ENCODE results near the gene APH1B. TPM values are rescaled to one million over a fixed set of nuclear protein-coding genes. Genes with fewer than 3 reads are reported as not detected.
"Not testable (repeated sequence)": the region's sequence is repeated elsewhere in the genome, so short reads cannot be mapped to it uniquely, and the experiment has no call there.

Gene APH1B
- total RNA-seq, 4 donors from 2014 or later: 15.9 to 17.4 (median 17.0) TPM

DNA sequence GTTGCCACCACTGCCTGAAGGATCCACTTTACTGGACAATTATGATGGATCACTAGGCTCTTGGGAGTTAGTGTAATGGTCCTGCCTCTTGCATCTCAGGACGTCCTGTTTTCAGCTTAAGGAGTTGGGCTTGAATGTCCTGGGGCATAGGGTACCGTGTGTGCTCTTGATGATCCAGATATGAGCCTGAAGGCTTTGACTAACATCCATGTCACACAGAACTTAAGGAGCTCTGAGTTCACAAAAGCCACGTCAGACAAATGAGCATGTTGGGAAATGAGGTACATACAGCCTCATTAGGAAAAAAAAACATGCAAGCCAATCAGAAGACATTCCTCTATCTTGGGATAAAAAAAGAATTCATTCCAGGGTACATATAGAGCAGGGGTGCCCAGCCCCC, 63.5 kb downstream of the APH1B start:
- TF ChIP-seq, protein P1, sequence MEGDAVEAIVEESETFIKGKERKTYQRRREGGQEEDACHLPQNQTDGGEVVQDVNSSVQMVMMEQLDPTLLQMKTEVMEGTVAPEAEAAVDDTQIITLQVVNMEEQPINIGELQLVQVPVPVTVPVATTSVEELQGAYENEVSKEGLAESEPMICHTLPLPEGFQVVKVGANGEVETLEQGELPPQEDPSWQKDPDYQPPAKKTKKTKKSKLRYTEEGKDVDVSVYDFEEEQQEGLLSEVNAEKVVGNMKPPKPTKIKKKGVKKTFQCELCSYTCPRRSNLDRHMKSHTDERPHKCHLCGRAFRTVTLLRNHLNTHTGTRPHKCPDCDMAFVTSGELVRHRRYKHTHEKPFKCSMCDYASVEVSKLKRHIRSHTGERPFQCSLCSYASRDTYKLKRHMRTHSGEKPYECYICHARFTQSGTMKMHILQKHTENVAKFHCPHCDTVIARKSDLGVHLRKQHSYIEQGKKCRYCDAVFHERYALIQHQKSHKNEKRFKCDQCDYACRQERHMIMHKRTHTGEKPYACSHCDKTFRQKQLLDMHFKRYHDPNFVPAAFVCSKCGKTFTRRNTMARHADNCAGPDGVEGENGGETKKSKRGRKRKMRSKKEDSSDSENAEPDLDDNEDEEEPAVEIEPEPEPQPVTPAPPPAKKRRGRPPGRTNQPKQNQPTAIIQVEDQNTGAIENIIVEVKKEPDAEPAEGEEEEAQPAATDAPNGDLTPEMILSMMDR (IDR thresholded peaks at IDR 0.05): no peak
- DNase-seq (ENCODE audit: low spot score): no peak
- no peak for ATAC-seq (ENCODE audit: low FRiP score)

DNA sequence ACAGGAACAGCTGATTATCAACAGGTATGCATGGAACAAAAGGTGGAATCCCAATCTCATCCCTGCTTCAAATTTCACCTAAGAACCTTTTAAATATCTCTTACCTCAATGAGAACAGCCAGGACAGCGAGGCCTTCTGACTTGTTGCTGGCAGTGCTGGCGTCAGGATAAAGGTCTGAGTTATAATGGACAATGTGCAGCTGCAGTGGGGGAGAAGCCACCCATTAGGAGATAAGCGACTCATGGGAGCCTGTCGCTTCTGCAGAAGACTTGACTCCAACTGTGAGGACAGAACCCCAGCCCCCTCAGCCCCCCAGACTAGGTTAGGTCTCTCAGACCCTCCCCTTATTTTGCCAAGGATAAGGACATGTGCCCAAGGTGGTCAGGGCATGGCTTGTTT, 64.5 kb downstream of the APH1B start:
- ATAC-seq (ENCODE audit: low FRiP score): no peak
- DNase-seq (ENCODE audit: low spot score): no peak
- TF ChIP-seq, protein P1 (IDR thresholded peaks at IDR 0.05): no peak

DNA sequence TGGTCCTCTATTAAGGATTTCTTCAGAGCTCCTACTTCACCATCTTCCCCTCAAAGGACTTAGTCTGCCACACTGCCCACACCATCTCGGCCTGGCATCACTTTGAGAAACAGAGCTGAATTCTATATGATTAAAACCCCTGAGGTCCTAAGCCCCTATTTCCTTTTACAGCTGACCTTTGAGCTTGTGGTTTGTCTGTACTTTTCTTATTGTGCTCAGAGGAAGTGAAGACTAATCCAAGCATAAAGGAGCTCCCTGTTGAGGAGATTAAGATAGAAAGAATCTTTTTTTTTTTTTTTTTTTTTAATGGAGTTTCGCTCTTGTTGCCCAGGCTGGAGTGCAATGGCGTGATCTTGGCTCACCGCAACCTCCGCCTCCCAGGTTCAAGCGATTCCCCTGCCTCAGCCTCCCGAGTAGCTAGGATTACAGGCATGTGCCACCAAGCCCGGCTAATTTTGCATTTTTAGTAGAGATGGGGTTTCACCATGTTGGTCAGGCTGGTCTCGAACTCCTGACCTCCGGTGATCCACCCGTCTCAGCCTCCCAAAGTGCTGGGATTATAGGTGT, 65.7 kb downstream of the APH1B start:
- not testable (repeated sequence) for ATAC-seq (ENCODE audit: low FRiP score); DNase-seq (ENCODE audit: low spot score)

DNA sequence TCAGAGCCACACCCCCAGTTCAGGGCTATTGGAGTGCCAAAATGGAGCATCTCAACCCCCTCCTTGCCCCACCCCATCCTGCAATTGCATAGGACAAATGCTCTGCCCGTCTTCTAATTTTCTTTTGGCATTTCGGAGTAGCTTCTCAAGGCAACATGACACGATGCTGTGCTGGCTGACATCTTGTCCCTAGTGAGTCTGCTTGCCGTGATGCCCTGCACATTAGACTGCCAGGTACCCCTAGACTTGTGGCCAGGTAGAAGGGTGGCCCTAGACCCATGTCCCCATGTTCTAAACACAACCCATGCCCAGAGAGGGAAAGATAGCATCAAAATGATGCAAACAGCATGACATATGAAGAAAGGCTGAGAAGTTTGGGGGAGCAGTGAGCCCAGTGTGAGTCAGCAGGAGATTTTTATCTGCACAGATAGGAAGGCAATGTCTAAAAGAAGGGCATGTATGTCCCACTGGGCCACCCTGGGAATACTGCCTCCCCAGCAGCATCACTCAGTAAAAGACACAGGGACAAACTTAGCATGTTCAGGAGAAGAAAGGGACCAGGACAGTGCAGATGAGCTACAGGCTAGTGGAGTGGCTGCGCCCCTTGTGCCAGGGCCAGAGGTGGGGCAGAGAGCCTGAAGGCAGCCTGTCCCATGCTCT, 67.5 kb downstream of the APH1B start:
- ATAC-seq (ENCODE audit: low FRiP score): no peak
- no peak for DNase-seq (ENCODE audit: low spot score)
- TF ChIP-seq, protein P1 (IDR thresholded peaks at IDR 0.05): no peak

DNA sequence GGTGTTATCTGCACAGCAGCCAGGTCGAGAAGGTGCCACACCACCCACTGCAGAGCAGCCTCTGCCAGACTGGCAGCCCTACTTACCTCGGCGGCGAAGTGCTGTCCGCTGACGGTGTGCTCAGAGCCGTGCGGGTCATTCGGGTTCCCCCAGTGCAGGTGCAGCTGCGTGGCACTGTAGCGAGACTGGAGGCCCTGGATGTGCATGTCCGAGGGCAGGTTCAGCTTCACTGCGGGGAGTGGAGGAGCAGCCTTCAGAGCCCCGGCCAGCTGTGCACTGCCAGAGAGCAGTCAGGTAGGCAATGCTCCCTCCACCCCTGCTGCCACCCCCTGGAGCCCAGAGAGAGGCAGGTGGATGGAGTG, 68.0 kb downstream of the APH1B start:
- DNase-seq (ENCODE audit: low spot score): no peak
- ATAC-seq (ENCODE audit: low FRiP score): no peak
- TF ChIP-seq, protein P1 (IDR thresholded peaks at IDR 0.05): no peak

DNA sequence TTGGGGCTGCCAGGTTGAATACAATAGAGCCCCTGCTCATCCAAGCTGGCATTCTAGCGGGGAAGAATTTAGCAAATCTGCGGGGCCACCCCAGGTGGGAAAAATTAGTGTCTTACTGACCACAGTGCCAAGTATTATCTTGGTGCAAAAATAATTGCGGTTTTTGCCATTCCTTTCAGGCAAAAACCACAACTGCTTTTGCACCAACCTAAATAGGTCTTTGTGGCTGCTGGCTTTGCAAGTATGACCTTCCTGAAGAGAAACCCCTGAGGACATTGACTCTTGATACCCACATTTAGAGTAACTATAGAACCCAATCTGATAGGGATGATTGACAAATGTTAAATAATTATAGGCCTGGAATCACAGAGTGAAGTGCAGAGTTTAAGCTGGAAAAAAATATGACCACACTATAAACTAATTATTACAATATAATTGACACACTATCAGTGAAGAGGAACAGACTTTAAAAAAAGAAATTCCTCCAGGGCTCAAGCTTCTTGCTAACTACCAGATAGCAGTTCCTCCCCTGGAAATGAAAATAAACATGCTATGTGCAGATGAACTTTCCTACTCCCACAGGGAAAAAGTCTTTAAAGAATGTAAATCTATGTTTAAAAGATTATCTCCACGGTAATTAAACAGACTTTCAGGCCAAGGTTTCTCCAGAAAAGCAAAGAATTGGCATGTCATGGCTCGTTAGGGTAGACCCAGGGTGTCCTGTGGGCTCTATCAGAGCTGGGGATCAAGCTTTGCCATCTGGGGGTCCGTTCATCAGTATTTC, 69.9 kb downstream of the APH1B start:
- TF ChIP-seq, protein P1 (IDR thresholded peaks at IDR 0.05): no peak
- no peak for ATAC-seq (ENCODE audit: low FRiP score)
- DNase-seq (ENCODE audit: low spot score): no peak

DNA sequence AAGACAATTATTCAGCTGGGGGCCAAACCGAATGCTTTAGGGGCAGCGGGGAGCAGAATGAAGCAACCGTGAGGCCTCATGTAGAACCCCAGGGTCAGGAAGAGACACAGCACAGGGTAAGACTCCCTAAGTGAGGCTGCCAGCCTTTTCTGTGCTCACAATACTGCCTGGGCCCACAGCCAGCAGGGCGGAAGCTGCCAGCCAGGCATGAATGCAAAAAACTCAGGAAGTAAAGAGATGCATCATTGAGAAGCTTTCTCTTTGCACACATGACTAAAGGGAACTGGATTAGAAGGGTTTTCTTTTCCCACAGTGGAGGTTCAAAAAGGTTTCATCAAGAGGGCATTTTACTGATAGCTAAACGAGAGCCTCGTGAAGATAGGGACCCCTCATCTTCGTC, 71.0 kb downstream of the APH1B start:
- DNase-seq (ENCODE audit: low spot score) (no peak), ATAC-seq (ENCODE audit: low FRiP score) (peak; percentile 59)
- TF ChIP-seq, protein P1 (IDR thresholded peaks at IDR 0.05): no peak

Measured in omental fat pad (tissue), 4 donors.